Daoy (cell line): ENCODE measurements around the gene LTBP1. TPM values are rescaled to one million over a fixed set of nuclear protein-coding genes. Genes with fewer than 3 reads are reported as not detected.
"Not testable (repeated sequence)": the region's sequence is repeated elsewhere in the genome, so short reads cannot be mapped to it uniquely, and the experiment has no call there.

Source experiments
- DNase-seq: peaks from one replicate; pipeline ENCODE4 v3.0.0-alpha.2; 2015; ENCODE audit warnings: low read depth
- total RNA-seq: library from RNA; depleted of rRNA; stranded (reverse); fragments of >200 nt; shearing (Covaris generic); gene quantifications from 2 replicates; pipeline ENCODE4 v1.2.3, GENCODE V29; 2014; rRNA removed

The LTBP1 gene
- 46.4 and 60.2 TPM in 2 replicates for total RNA-seq

DNA sequence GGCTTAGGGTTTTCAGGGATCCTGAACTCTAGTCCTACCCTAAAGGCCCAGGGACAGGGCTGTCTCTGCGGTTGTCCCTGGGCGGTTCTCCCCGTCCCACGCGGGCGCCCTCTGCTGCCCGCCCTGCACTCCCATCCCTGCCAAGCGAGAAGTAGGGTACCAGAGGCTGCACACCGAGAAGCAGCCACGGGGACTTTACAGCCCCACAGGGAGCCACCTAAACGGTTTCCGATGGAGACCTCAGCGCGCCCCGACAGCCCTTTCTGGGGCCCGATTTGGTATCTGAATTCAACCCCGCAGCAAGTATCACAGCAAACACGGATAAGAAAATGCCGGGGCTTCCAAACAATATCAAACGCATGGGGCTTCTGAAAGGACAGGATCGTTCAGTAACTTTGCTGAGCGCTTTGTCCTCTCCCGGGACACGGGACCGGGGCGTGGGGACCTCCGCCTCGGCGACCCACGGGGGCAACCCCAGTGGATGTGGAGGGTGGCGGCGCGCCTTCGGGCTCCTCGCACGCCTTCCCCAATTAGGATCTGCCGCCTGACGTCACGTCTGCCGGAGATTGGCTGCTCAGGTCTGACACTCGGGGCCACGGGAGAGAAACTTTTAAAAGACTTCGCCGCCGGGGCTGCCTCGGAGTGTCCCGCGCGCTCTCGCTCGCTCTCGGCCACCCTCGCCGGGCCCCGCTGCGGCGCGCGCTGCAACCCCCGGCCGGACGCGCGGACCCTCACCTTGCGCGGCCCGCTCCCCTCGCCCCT, at the start of gene LTBP1:
Gene LTBP1 (plus strand): TSS at position 640 of the 762 bp plus-strand sequence. CDS start 372 bp downstream, outside the sequence.
- peak; percentile 81 for DNase-seq

DNA sequence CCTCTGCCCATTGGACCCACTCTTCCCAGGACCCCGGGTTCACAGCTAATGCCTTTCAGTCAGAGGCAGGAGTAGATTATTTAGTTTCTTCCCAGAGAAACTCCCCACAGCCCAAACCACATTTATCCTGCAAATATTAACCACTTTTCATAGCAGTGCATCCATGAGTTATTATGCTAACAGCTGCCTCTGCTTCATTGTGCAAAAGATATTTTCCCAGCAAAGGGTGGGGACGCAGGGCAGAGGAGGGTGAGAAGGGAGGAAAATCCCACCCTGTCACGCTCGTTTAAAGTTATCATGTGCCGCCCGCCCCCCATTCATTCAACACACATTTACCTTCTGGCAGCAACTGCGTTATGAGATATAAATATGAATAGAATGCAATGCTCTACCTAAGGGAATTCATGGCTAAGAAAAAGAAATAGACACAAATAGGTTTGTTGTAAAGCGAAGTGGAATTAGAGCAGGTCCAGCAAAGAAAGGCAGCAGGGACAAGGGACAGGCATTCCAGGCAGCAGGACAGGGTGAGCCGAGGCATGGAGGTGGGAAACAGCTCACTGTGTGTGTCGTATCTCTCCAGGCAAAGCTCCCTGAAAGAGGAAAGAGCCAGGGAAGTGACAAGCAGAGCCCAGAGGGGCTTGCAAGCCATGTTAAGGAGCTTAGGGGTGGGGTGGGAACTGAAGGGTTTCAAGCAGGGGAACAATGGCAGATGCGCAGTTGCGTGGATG, 46.3 kb upstream of the LTBP1 start:
- no peak for DNase-seq

- DNase-seq: no peak
These were observed 45.4 kb upstream of the LTBP1 start for GRCh38 chr2:32901313-32901712.

GRCh38 chr2:32902174-32902573, 44.6 kb upstream of the LTBP1 start:
- DNase-seq: no peak

GRCh38 chr2:32902986-32903385, 43.8 kb upstream of the LTBP1 start:
- DNase-seq: no peak

- DNase-seq: no peak
These were observed 42.7 kb upstream of the LTBP1 start for GRCh38 chr2:32904074-32904473.

- no peak for DNase-seq
These were observed 42.0 kb upstream of the LTBP1 start for GRCh38 chr2:32904751-32905150.

DNA sequence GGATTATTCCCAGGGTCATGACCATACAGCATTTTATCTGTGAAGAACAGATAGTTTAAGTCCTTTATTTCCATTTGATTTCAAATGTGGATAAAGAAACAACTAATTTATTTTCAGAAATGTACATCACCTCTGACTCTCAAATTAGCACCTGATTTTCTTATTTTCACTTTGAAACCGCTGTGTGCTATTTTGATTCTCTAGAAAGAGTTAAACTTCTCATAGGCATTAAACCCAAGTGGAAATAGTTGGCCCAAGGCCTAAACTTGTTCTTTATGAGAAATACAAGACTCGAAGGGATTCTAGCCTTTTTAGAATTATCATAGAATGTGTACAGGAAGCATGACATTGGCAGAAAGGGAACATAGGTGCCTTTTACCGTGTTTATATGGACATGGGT, 41.5 kb upstream of the LTBP1 start:
- DNase-seq: no peak

DNA sequence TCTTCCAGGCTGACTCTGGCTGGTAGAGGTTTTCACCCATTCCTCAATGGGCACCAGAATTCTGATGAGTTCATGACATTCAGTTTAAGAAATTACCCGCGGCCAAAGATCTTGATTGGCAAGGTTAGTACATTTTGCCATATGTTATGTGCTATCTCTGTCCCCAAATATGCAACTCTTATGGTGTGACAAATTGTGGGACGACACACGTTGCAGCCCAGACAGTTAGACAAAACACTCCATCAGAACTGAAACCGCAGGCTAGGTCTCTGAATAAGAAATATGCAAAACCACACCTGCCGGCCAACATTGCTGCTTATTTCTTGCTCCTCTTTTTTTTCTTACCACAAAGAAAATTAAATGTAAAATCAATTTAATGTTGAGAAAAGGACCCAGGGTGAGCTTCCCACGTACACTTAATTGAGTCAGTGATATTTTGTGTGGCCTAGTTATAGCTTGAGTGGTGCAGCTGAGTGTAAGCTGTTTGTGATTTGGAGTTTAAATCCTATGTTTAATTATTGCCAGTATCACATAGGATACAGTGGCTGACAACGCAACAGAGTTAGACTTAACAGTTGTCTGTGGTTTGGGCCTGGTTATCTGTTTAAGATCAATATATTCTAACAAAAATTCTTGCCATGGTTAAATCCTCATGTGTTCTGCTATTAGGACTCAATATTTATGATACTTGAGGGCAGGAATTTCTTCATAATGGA, 35.7 kb upstream of the LTBP1 start:
- DNase-seq: peak; percentile 13

DNA sequence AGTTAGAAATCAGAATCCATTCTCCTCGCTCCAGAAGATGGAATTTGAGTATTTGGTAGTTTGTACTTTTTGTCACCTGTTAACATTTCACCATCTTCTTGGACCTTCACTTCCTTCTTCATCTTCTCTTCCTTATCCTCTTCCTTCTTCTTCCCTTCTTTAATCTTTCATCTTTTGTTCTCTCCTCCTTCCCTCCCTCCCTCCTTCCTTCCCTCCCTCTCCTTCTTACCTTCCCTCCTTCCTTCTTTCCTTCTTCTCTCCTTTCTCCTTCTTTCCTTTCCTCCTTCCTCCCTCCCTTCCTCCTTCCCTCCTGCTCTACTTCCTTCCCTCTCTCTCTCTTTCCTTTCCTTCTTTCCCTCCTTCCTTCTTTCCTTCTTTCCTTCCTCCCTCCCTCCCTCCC, 31.1 kb upstream of the LTBP1 start:
- no peak for DNase-seq

DNA sequence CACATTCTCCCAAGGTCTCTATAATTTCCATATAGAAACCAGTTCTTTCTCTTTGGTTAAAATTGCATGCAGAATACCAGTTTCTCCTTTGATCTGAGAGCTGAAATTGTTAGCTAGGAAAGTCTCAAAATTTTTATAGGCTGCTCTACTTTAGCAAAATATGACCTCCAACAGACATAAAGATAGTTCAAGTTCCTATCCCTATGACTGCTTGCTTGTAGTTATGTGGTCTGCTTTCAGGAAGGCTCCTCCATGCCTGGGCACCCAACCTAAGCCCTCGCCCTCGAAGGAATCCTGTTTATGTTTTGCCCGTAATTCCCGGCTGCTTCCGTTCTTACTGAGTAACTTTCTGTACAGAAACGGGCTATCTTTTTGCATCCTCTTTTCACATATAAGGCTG, 28.0 kb upstream of the LTBP1 start:
- DNase-seq: no peak

- DNase-seq: not testable (repeated sequence)
These were observed 26.9 kb upstream of the LTBP1 start for GRCh38 chr2:32919901-32920300.

DNA sequence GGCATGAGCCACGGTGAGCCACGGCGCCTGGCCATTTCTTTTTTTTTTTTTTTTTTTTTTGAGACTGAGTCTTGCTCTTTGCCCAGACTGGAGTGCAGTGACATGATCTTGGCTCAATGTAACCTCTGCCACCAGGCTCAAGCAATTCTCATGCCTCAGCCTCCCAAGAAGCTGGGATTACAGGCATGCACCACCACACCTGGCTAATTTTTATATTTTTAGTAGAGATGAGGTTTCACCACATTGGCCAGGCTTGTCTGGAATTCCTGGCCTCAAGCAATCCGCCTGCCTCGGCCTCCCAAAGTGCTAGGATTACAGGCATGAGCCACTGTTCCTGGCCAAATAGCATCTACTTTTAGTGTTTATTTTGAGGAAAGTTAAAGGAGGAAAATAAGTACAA, 25.3 kb upstream of the LTBP1 start:
- not testable (repeated sequence) for DNase-seq

DNA sequence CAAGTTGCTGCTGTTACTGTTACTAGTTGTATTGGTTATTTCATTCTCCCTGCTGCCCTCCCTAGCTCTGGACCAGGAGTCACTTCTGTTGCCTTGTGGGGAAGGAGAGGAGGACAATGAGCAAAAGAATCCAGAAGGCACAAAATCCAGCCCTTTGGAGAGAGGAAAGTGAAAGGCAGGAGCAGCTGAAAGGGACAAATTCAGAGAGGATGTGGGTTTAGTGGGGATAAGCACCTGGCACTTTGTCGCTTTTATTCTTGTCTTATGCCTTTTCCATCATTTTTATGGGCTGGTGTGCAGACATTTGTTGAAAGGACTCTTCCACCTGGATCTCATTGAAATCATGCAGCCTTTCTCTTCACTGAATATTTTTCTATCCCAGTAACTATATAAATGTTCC, 24.3 kb upstream of the LTBP1 start:
- DNase-seq: no peak

GRCh38 chr2:32923109-32923508, 23.6 kb upstream of the LTBP1 start:
- DNase-seq: no peak

GRCh38 chr2:32925283-32925815, 21.4 kb upstream of the LTBP1 start:
- no peak for DNase-seq

- no peak for DNase-seq
These were observed 20.6 kb upstream of the LTBP1 start for GRCh38 chr2:32925976-32926707.

DNA sequence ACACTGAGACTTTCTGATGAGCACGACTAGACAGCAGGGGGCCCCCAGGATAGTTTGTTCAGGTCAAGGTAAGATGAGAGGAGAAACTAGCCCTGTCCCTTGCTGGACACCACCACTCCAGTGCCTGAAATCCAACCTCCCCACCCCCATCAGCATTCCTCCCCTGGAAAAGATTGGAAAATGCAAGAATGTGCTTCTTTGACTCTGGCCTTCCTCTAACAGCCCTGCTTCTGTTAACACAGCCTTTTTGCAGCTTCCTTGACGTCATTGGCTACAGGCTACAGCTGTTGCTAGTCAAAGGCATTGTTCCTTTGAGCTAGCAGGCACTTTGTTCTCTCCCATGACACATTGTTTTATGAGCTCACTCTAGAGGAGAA, 20.1 kb upstream of the LTBP1 start:
- DNase-seq: no peak

GRCh38 chr2:32930436-32930835, 16.3 kb upstream of the LTBP1 start:
- DNase-seq: no peak

DNA sequence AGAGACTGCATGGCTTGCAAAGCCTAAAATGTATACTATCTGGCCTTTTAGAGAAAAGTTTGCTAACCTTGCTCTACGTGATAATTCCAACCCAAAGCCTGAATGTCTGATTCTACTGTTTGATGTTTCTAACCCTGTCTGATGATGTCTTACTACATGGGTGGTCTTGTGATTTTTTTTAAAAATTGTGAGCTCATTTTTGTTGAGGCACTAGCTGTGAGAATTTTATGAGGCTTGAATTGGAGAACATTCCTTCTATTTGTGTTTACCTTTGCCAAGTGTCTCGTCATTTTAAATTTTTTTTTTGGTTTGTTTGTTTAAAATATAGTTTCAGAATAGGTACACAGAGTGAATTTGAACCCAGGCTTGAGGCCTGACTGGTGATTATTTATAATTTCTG, 15.2 kb upstream of the LTBP1 start:
- no peak for DNase-seq

- DNase-seq: no peak
These were observed 14.6 kb upstream of the LTBP1 start for GRCh38 chr2:32931945-32932709.
